ENCODE measurements around the gene FAM3D. TPM values are rescaled to one million over a fixed set of nuclear protein-coding genes. Genes with fewer than 3 reads are reported as not detected.
A peak's percentile ranks its signal among the peaks of the same experiment; 100 is the strongest.

Gene FAM3D
- total and polyA plus RNA-seq, 12 donors = 0.07 to 0.37 TPM; not detected in 10

DNA sequence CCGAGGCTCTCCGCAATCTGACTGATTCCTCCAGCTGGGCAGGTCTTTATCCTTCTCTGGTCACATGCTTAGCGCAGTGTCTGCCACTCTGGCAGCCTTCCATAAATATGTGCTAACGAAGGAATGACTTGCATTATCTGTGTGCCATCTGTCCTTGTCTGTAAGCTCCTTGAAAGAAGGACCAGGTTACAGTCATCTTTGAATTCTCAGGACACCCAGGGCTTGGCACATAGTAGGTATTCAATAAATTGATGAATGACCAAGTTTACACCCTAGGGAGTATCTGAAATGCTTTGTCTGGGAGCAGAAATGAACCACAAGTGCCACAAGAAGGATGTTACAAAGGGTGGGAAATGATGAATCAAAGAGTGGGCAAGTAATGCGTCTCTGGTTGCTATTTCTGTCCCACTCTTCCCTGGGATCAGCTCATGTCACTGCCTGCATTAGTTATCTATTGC is 16.5 kb upstream of the FAM3D start:
- H3K27ac ChIP-seq = no peak overlapping the region
- no peak for DNase-seq

GRCh38 chr3:58681863-58682262 is 15.3 kb upstream of the FAM3D start:
- no peak overlapping the region for H3K27ac ChIP-seq
- H3K4me1 ChIP-seq = peaks cover 0 to 2% (median 0%) of the 10 kb centered on the region in 9 donors
- WGBS, 2 donors = 79 to 85% methylated on average over 2 of the region's 2 CpGs
- intact Hi-C loops (cut with DNase I) = no loop called here
- H3K4me3 ChIP-seq = no peak overlapping the region
- ATAC-seq = no peak
- H3K9me3 ChIP-seq = no peaks in the 10 kb centered on the region
- H3K27me3 ChIP-seq = peaks cover 0 to 7% (median 6%) of the 10 kb centered on the region in 7 donors
- no peaks in the 10 kb centered on the region for H3K36me3 ChIP-seq
- TF ChIP-seq, protein P1, sequence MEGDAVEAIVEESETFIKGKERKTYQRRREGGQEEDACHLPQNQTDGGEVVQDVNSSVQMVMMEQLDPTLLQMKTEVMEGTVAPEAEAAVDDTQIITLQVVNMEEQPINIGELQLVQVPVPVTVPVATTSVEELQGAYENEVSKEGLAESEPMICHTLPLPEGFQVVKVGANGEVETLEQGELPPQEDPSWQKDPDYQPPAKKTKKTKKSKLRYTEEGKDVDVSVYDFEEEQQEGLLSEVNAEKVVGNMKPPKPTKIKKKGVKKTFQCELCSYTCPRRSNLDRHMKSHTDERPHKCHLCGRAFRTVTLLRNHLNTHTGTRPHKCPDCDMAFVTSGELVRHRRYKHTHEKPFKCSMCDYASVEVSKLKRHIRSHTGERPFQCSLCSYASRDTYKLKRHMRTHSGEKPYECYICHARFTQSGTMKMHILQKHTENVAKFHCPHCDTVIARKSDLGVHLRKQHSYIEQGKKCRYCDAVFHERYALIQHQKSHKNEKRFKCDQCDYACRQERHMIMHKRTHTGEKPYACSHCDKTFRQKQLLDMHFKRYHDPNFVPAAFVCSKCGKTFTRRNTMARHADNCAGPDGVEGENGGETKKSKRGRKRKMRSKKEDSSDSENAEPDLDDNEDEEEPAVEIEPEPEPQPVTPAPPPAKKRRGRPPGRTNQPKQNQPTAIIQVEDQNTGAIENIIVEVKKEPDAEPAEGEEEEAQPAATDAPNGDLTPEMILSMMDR (IDR thresholded peaks at IDR 0.05) = no peak
- no peak for DNase-seq

More for the DNA sequence above, 16.5 kb upstream of the FAM3D start:
- Histone ChIP-seq H3K4me1 (peaks cover 0 to 2% (median 0%) of the 10 kb centered on the region in 9 donors), H3K9me3 (no peaks in the 10 kb centered on the region), H3K27me3 (peaks cover 0 to 12% (median 7%) of the 10 kb centered on the region in 7 donors), H3K4me3 (no peak overlapping the region), H3K36me3 (no peaks in the 10 kb centered on the region)
- 72 to 85% methylated on average over 5 of the region's 5 CpGs for WGBS, 2 donors
- TF ChIP-seq, protein P1 (IDR thresholded peaks at IDR 0.05) = no peak
- intact Hi-C loops (cut with DNase I) = no loop called here
- ATAC-seq = no peak

- Histone ChIP-seq H3K9me3 (peaks cover 0 to 6% (median 0%) of the 10 kb centered on the region in 11 donors), H3K4me1 (peaks cover 0 to 2% (median 0%) of the 10 kb centered on the region in 9 donors), H3K27ac (no peak overlapping the region), H3K4me3 (no peak overlapping the region), H3K27me3 (peaks cover 0 to 7% (median 6%) of the 10 kb centered on the region in 7 donors), H3K36me3 (no peaks in the 10 kb centered on the region)
- TF ChIP-seq, protein P1 (IDR thresholded peaks at IDR 0.05) = no peak
- WGBS, 2 donors = 83 to 84% methylated on average over 9 of the region's 9 CpGs
- intact Hi-C loops (cut with DNase I) = no loop called here
- no peak for DNase-seq
- no peak for ATAC-seq
These were observed 14.4 kb upstream of the FAM3D start for GRCh38 chr3:58680879-58681525.

DNA sequence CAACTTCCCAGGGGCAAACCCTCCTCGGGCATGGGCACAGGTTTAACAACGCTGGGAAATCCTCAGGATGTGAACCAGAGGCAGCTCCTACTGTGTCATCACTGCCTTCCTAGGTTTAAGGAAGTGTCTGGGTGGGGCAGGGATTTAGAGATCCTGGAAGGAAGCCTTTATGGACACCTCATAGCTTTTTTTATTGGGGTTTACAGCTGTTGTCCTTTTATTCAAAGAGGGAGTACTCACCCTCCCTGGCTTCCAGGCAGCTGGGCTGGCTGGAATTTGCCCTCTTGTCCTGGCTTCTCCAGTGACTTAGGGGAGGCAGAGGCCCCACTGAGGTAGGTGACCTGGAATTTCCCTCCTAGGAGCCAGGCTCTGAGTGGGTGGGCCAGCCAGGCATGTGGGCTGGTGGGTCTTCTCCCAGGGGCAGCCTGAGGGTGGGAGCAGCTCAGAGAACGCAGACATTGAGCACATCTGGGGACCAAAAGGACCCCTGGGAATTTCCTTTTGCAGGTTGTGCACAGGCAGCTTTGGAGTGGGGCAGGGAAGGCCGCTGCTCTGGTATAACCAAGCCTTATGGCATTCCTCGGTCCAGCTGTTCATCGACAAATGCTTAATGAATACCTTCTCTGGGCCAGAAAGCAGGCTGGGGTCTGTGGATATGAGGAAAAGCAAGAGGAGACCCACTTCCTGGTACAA is 13.5 kb upstream of the FAM3D start:
- no peak overlapping the region for H3K27ac ChIP-seq
- TF ChIP-seq, protein P1 (IDR thresholded peaks at IDR 0.05) = no peak
- DNase-seq (no peak), ATAC-seq (peak in 1 of 8 donors; percentile 55)
- H3K4me3 ChIP-seq = no peak overlapping the region
- intact Hi-C loops (cut with DNase I) = no loop called here
- H3K9me3 ChIP-seq = peaks cover 0 to 14% (median 0%) of the 10 kb centered on the region in 11 donors
- no peaks in the 10 kb centered on the region for H3K36me3 ChIP-seq
- peaks cover 0 to 7% (median 6%) of the 10 kb centered on the region in 7 donors for H3K27me3 ChIP-seq
- peaks cover 0 to 2% (median 0%) of the 10 kb centered on the region in 9 donors for H3K4me1 ChIP-seq
- WGBS, 2 donors = 71% methylated on average over 6 of the region's 6 CpGs

Measured in heart right ventricle (tissue), 16 donors.